Midbrain (tissue), 1 donor: Measurements from ENCODE around the gene ASCC1.
"Not testable (repeated sequence)": the region's sequence is repeated elsewhere in the genome, so short reads cannot be mapped to it uniquely, and the experiment has no call there.

ENCODE experiments used
- DNase-seq: peaks from one replicate; lab custom pipeline; 2025; lab: John Stamatoyannopoulos, UW

The ASCC1 gene

GRCh38 chr10:72219235-72219814 is 3.2 kb upstream of the ASCC1 start:
- no peak for DNase-seq

GRCh38 chr10:72218726-72219125 is 2.6 kb upstream of the ASCC1 start:
- no peak for DNase-seq

- no peak for DNase-seq
Measured at GRCh38 chr10:72218325-72218724, 2.2 kb upstream of the ASCC1 start.

GRCh38 chr10:72211832-72212231 is 4.2 kb downstream of the ASCC1 start:
- DNase-seq = not testable (repeated sequence)

GRCh38 chr10:72211381-72211780 is 4.7 kb downstream of the ASCC1 start:
- DNase-seq = not testable (repeated sequence)

- not testable (repeated sequence) for DNase-seq
Measured at GRCh38 chr10:72208526-72208925, 7.5 kb downstream of the ASCC1 start.

- DNase-seq = no peak
Measured at GRCh38 chr10:72206511-72207229, 9.4 kb downstream of the ASCC1 start.

- DNase-seq = no peak
Measured at GRCh38 chr10:72204724-72205123, 11.4 kb downstream of the ASCC1 start.

- DNase-seq = no peak
Measured at GRCh38 chr10:72204296-72204695, 11.8 kb downstream of the ASCC1 start.

GRCh38 chr10:72201293-72201692 is 14.8 kb downstream of the ASCC1 start:
- DNase-seq = no peak

GRCh38 chr10:72200883-72201282 is 15.2 kb downstream of the ASCC1 start:
- no peak for DNase-seq

GRCh38 chr10:72194949-72195348 is 21.1 kb downstream of the ASCC1 start:
- DNase-seq = no peak

- no peak for DNase-seq
Measured at GRCh38 chr10:72186982-72187330, 29.1 kb downstream of the ASCC1 start.

- no peak for DNase-seq
Measured at GRCh38 chr10:72186258-72186981, 29.7 kb downstream of the ASCC1 start.

- no peak for DNase-seq
Measured at GRCh38 chr10:72184156-72184555, 31.9 kb downstream of the ASCC1 start.

- DNase-seq = no peak
Measured at GRCh38 chr10:72177454-72177853, 38.6 kb downstream of the ASCC1 start.

GRCh38 chr10:72176701-72177100 is 39.4 kb downstream of the ASCC1 start:
- no peak for DNase-seq

- no peak for DNase-seq
Measured at GRCh38 chr10:72175149-72175548, 40.9 kb downstream of the ASCC1 start.

GRCh38 chr10:72174297-72174662 is 41.8 kb downstream of the ASCC1 start:
- DNase-seq = no peak

GRCh38 chr10:72173619-72174296 is 42.3 kb downstream of the ASCC1 start:
- DNase-seq = no peak

GRCh38 chr10:72173262-72173618 is 42.8 kb downstream of the ASCC1 start:
- DNase-seq = no peak

GRCh38 chr10:72171175-72171630 is 44.9 kb downstream of the ASCC1 start:
- DNase-seq = no peak

GRCh38 chr10:72170733-72171132 is 45.3 kb downstream of the ASCC1 start:
- no peak for DNase-seq
